Measurements from ENCODE around the gene DOCK1. TPM values are rescaled to one million over a fixed set of nuclear protein-coding genes. Genes with fewer than 3 reads are reported as not detected.
"Not testable (repeated sequence)": the region's sequence is repeated elsewhere in the genome, so short reads cannot be mapped to it uniquely, and the experiment has no call there.

DOCK1 gene
- total RNA-seq, 2 experiments from 2014 or later = 0.13 TPM; not detected in 1

- H3K9me3 Mint-ChIP-seq = no peaks in the 10 kb centered on the region
- POLR2A ChIA-PET = no interaction called here
- no peak overlapping the region for H3K4me3 Mint-ChIP-seq
Observed at GRCh38 chr10:127299956-127300689, 394.9 kb downstream of the DOCK1 start.

GRCh38 chr10:127300868-127301321 is 395.7 kb downstream of the DOCK1 start:
- CTCF ChIA-PET = no interaction called here
- no peaks in the 10 kb centered on the region for H3K36me3 Mint-ChIP-seq (ENCODE audit: low read depth)
- no peak for DNase-seq
- H3K27me3 Mint-ChIP-seq = peaks cover 6% of the 10 kb centered on the region
- H3K27ac Mint-ChIP-seq = peak overlapping the region; percentile 32
- no peak overlapping the region for H3K4me3 Mint-ChIP-seq
- peaks cover 2% of the 10 kb centered on the region for H3K4me1 Mint-ChIP-seq
- POLR2A ChIA-PET = no interaction called here
- no peaks in the 10 kb centered on the region for H3K9me3 Mint-ChIP-seq

More at GRCh38 chr10:127299956-127300689, 394.9 kb downstream of the DOCK1 start:
- no peak for DNase-seq
- Mint-ChIP-seq H3K36me3 (ENCODE audit: low read depth) (no peaks in the 10 kb centered on the region), H3K27me3 (peaks cover 6% of the 10 kb centered on the region), H3K4me1 (peaks cover 8% of the 10 kb centered on the region), H3K27ac (no peak overlapping the region)
- CTCF ChIA-PET = no interaction called here

GRCh38 chr10:127302343-127302742 is 397.1 kb downstream of the DOCK1 start:
- no peak for DNase-seq
- Mint-ChIP-seq H3K36me3 (ENCODE audit: low read depth) (no peaks in the 10 kb centered on the region), H3K27ac (no peak overlapping the region), H3K27me3 (peaks cover under 1% of the 10 kb centered on the region), H3K4me3 (no peak overlapping the region), H3K4me1 (no peaks in the 10 kb centered on the region), H3K9me3 (no peaks in the 10 kb centered on the region)
- CTCF ChIA-PET = no interaction called here
- POLR2A ChIA-PET = no interaction called here

- POLR2A ChIA-PET = no interaction called here
- Mint-ChIP-seq H3K9me3 (no peaks in the 10 kb centered on the region), H3K27ac (no peak overlapping the region), H3K27me3 (no peaks in the 10 kb centered on the region), H3K4me3 (no peak overlapping the region), H3K36me3 (ENCODE audit: low read depth) (no peaks in the 10 kb centered on the region), H3K4me1 (no peaks in the 10 kb centered on the region)
- DNase-seq = no peak
- CTCF ChIA-PET = no interaction called here
Observed at GRCh38 chr10:127303105-127303504, 397.9 kb downstream of the DOCK1 start.

- CTCF ChIA-PET = no interaction called here
- no peaks in the 10 kb centered on the region for H3K27me3 Mint-ChIP-seq
- no peaks in the 10 kb centered on the region for H3K4me1 Mint-ChIP-seq
- POLR2A ChIA-PET = no interaction called here
- no peak overlapping the region for H3K4me3 Mint-ChIP-seq
- peaks cover 2% of the 10 kb centered on the region for H3K9me3 Mint-ChIP-seq
- DNase-seq = no peak
- H3K27ac Mint-ChIP-seq = no peak overlapping the region
- H3K36me3 Mint-ChIP-seq (ENCODE audit: low read depth) = no peaks in the 10 kb centered on the region
Observed at GRCh38 chr10:127303746-127304145, 398.5 kb downstream of the DOCK1 start.

- no peak for DNase-seq
- no peak overlapping the region for H3K4me3 Mint-ChIP-seq
- POLR2A ChIA-PET = no interaction called here
- no peak overlapping the region for H3K27ac Mint-ChIP-seq
- peaks cover 2% of the 10 kb centered on the region for H3K9me3 Mint-ChIP-seq
- no peaks in the 10 kb centered on the region for H3K27me3 Mint-ChIP-seq
- H3K4me1 Mint-ChIP-seq = no peaks in the 10 kb centered on the region
- CTCF ChIA-PET = interaction anchor here (0.7 kb wide), 1 partner anchor 169 kb away, joined by 4 read pairs; no protein-coding TSS in a partner anchor
- H3K36me3 Mint-ChIP-seq (ENCODE audit: low read depth) = no peaks in the 10 kb centered on the region
Observed at GRCh38 chr10:127306479-127306878, 401.3 kb downstream of the DOCK1 start.

- ChIA-PET POLR2A (no interaction called here), CTCF (no interaction called here)
- no peaks in the 10 kb centered on the region for H3K27me3 Mint-ChIP-seq
- no peaks in the 10 kb centered on the region for H3K4me1 Mint-ChIP-seq
- no peak overlapping the region for H3K4me3 Mint-ChIP-seq
- no peak overlapping the region for H3K27ac Mint-ChIP-seq
- H3K36me3 Mint-ChIP-seq (ENCODE audit: low read depth) = no peaks in the 10 kb centered on the region
- peaks cover 2% of the 10 kb centered on the region for H3K9me3 Mint-ChIP-seq
- no peak for DNase-seq
Observed at GRCh38 chr10:127307338-127307737, 402.1 kb downstream of the DOCK1 start.

- Mint-ChIP-seq H3K9me3 (peaks cover 2% of the 10 kb centered on the region), H3K27ac (no peak overlapping the region), H3K4me3 (no peak overlapping the region), H3K27me3 (no peaks in the 10 kb centered on the region), H3K4me1 (no peaks in the 10 kb centered on the region), H3K36me3 (ENCODE audit: low read depth) (no peaks in the 10 kb centered on the region)
- no peak for DNase-seq
- POLR2A ChIA-PET = no interaction called here
- CTCF ChIA-PET = no interaction called here
Observed at GRCh38 chr10:127308031-127308430, 402.8 kb downstream of the DOCK1 start.

- H3K4me3 Mint-ChIP-seq; H3K27me3 Mint-ChIP-seq; POLR2A ChIA-PET; DNase-seq; CTCF ChIA-PET; H3K4me1 Mint-ChIP-seq; H3K9me3 Mint-ChIP-seq; H3K36me3 Mint-ChIP-seq (ENCODE audit: low read depth); H3K27ac Mint-ChIP-seq: not testable (repeated sequence)
Observed at GRCh38 chr10:127309619-127310018, 404.4 kb downstream of the DOCK1 start.

GRCh38 chr10:127310430-127310829 is 405.2 kb downstream of the DOCK1 start:
- H3K4me3 Mint-ChIP-seq = no peak overlapping the region
- no peak overlapping the region for H3K27ac Mint-ChIP-seq
- DNase-seq = no peak
- no peaks in the 10 kb centered on the region for H3K36me3 Mint-ChIP-seq (ENCODE audit: low read depth)
- H3K9me3 Mint-ChIP-seq = peaks cover 2% of the 10 kb centered on the region
- POLR2A ChIA-PET = no interaction called here
- H3K27me3 Mint-ChIP-seq = no peaks in the 10 kb centered on the region
- H3K4me1 Mint-ChIP-seq = no peaks in the 10 kb centered on the region
- CTCF ChIA-PET = no interaction called here

GRCh38 chr10:127310923-127311322 is 405.7 kb downstream of the DOCK1 start:
- ChIA-PET CTCF (no interaction called here), POLR2A (no interaction called here)
- no peaks in the 10 kb centered on the region for H3K27me3 Mint-ChIP-seq
- no peaks in the 10 kb centered on the region for H3K36me3 Mint-ChIP-seq (ENCODE audit: low read depth)
- H3K4me1 Mint-ChIP-seq = no peaks in the 10 kb centered on the region
- H3K4me3 Mint-ChIP-seq = no peak overlapping the region
- H3K27ac Mint-ChIP-seq = no peak overlapping the region
- H3K9me3 Mint-ChIP-seq = peaks cover 2% of the 10 kb centered on the region
- no peak for DNase-seq

- CTCF ChIA-PET = no interaction called here
- Mint-ChIP-seq H3K27me3 (no peaks in the 10 kb centered on the region), H3K36me3 (ENCODE audit: low read depth) (no peaks in the 10 kb centered on the region), H3K4me1 (no peaks in the 10 kb centered on the region), H3K4me3 (no peak overlapping the region), H3K27ac (no peak overlapping the region), H3K9me3 (no peaks in the 10 kb centered on the region)
- POLR2A ChIA-PET = no interaction called here
- DNase-seq = no peak
Observed at GRCh38 chr10:127313996-127314700, 408.9 kb downstream of the DOCK1 start.

- ChIA-PET POLR2A (no interaction called here), CTCF (no interaction called here)
- Mint-ChIP-seq H3K4me3 (no peak overlapping the region), H3K36me3 (ENCODE audit: low read depth) (no peaks in the 10 kb centered on the region), H3K27ac (no peak overlapping the region), H3K27me3 (no peaks in the 10 kb centered on the region), H3K9me3 (no peaks in the 10 kb centered on the region), H3K4me1 (no peaks in the 10 kb centered on the region)
- DNase-seq = no peak
Observed at GRCh38 chr10:127314797-127315196, 409.6 kb downstream of the DOCK1 start.

GRCh38 chr10:127315888-127316287 is 410.7 kb downstream of the DOCK1 start:
- no peak for DNase-seq
- H3K9me3 Mint-ChIP-seq = no peaks in the 10 kb centered on the region
- H3K36me3 Mint-ChIP-seq (ENCODE audit: low read depth) = no peaks in the 10 kb centered on the region
- no peak overlapping the region for H3K4me3 Mint-ChIP-seq
- no peak overlapping the region for H3K27ac Mint-ChIP-seq
- no peaks in the 10 kb centered on the region for H3K4me1 Mint-ChIP-seq
- H3K27me3 Mint-ChIP-seq = no peaks in the 10 kb centered on the region
- POLR2A ChIA-PET = no interaction called here
- CTCF ChIA-PET = no interaction called here
